Smooth muscle cell (in vitro differentiated cells): ENCODE results near the gene TAF9. TPM values are rescaled to one million over a fixed set of nuclear protein-coding genes. Genes with fewer than 3 reads are reported as not detected.
"Not testable (repeated sequence)": the region's sequence is repeated elsewhere in the genome, so short reads cannot be mapped to it uniquely, and the experiment has no call there.

Experiments
- DNase-seq: peaks from one replicate; lab custom pipeline; 2025; ENCODE audit not compliant: unreplicated experiment; lab: John Stamatoyannopoulos, UW
- H2AFZ ChIP-seq: fragments of 200-600 bp; sonication (generic); 2 replicates; pipeline ENCODE4 v1.6.0; 2016; ENCODE audit warnings: antibody characterized with exemption, low read depth, mild to moderate bottlenecking
- H3F3A ChIP-seq: fragments of 200-600 bp; sonication (generic); 2 replicates; pipeline ENCODE4 v1.6.0; 2017; ENCODE audit warnings: antibody characterized with exemption, low read depth
- H3K27ac ChIP-seq: fragments of 200-600 bp; sonication (generic); 2 replicates; pipeline ENCODE4 v1.5.1; 2016; ENCODE audit warnings: low read depth, mild to moderate bottlenecking
- H3K27me3 ChIP-seq: fragments of 200-600 bp; sonication (generic); 2 replicates; pipeline ENCODE4 v1.6.1; 2016; ENCODE audit warnings: low read depth, mild to moderate bottlenecking
- H3K36me3 ChIP-seq: fragments of 200-600 bp; sonication (generic); 2 replicates; pipeline ENCODE4 v1.5.1; 2016; ENCODE audit warnings: low read depth
- H3K4me1 ChIP-seq: fragments of 200-600 bp; sonication (generic); 2 replicates; pipeline ENCODE4 v1.5.1; 2016; ENCODE audit warnings: low read depth
- H3K4me2 ChIP-seq: fragments of 200-600 bp; sonication (generic); 2 replicates; pipeline ENCODE4 v1.6.0; 2016; ENCODE audit warnings: mild to moderate bottlenecking
- H3K4me3 ChIP-seq: fragments of 200-600 bp; sonication (generic); 2 replicates; pipeline ENCODE4 v1.5.1; 2016; ENCODE audit warnings: mild to moderate bottlenecking
- H3K79me2 ChIP-seq: fragments of 200-600 bp; sonication (generic); 2 replicates; pipeline ENCODE4 v1.6.0; 2016; ENCODE audit warnings: low read depth, mild to moderate bottlenecking
- H3K9ac ChIP-seq: fragments of 200-600 bp; sonication (generic); 2 replicates; pipeline ENCODE4 v1.6.0; 2016; ENCODE audit warnings: low read depth
- H3K9me3 ChIP-seq: fragments of 200-600 bp; sonication (generic); replicated peaks from 2 replicates; pipeline ENCODE4 v1.5.1; 2016; ENCODE audit warnings: low read depth
- H4K20me1 ChIP-seq: fragments of 200-600 bp; sonication (generic); 2 replicates; pipeline ENCODE4 v1.6.0; 2016; ENCODE audit warnings: low read depth
- CTCF ChIP-seq: fragments of 200-600 bp; sonication (generic); IDR thresholded peaks from 2 replicates; pipeline ENCODE4 v1.5.1; 2017; ENCODE audit warnings: borderline replicate concordance, mild to moderate bottlenecking, antibody characterized with exemption; ENCODE audit not compliant: insufficient read depth, poor library complexity, severe bottlenecking
- WGBS: methylation state at CpG from one replicate; pipeline ENCODE4 v1.1.7; 2016; ENCODE audit warnings: low lambda C conversion rate; 5-methylcytosine and 5-hydroxymethylcytosine counted together
- polyA plus RNA-seq: library from polyadenylated mRNA; unstranded; fragments of >200 nt; fragmentation: Nextera tagmentation; extraction: Ambion mirVana; gene quantifications from 2 replicates; pipeline ENCODE4 v1.2.1, GENCODE V29; 2016
- total RNA-seq: library from RNA; depleted of rRNA; stranded (reverse); fragments of >200 nt; gene quantifications from 2 replicates; pipeline ENCODE4 v1.2.3, GENCODE V29; 2014

Gene TAF9
- total and polyA plus RNA-seq, 2 experiments from 2014 or later, result 67.2 to 68.2 TPM

GRCh38 chr5:69404659-69405330 is 35.5 kb upstream of the TAF9 start:
- H3K36me3 ChIP-seq, result no peaks in the 10 kb centered on the region

DNA sequence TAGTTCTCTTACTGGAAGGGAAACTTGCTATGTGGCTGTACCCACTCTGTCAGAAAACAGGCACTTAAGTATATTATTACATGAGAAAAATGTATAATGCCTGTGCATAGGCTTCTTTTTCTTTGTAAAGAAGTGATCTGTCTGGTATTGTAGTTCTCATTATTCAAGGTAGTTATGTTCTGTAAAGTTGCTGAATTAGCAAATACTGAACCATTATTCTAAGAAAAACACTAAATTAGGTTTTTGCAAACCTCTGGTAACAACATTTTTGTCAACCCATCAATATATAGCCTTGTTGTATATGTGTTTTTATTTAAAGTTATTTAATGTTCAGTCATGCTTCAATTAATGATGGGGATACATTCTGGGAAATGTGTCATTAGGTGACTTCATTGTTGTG is 9.1 kb upstream of the TAF9 start:
- Histone ChIP-seq H3K4me1 (no peaks in the 10 kb centered on the region), H3K27me3 (no peaks in the 10 kb centered on the region), H3K36me3 (peaks cover 5% of the 10 kb centered on the region), H4K20me1 (no peaks in the 10 kb centered on the region), H3K79me2 (no peaks in the 10 kb centered on the region), H3K4me2 (no peak overlapping the region), H3K9me3 (no peaks in the 10 kb centered on the region), H3F3A (no peaks in the 10 kb centered on the region), H3K27ac (no peak overlapping the region), H2AFZ (no peak overlapping the region), H3K9ac (no peak overlapping the region), H3K4me3 (no peak overlapping the region)
- TF ChIP-seq CTCF, result no peak
- DNase-seq, result no peak

More at GRCh38 chr5:69404659-69405330, 35.5 kb upstream of the TAF9 start:
- no peak for TF ChIP-seq CTCF
- Histone ChIP-seq H3K4me3 (no peak overlapping the region), H3K9ac (no peak overlapping the region), H3F3A (no peaks in the 10 kb centered on the region), H3K79me2 (no peaks in the 10 kb centered on the region), H3K4me1 (no peaks in the 10 kb centered on the region), H3K27ac (no peak overlapping the region), H3K9me3 (no peaks in the 10 kb centered on the region), H4K20me1 (no peaks in the 10 kb centered on the region), H2AFZ (no peak overlapping the region), H3K27me3 (no peaks in the 10 kb centered on the region), H3K4me2 (no peak overlapping the region)
- 94% methylated on average over 15 of the region's 15 CpGs for WGBS
- DNase-seq, result no peak

GRCh38 chr5:69374911-69375446 is 5.7 kb upstream of the TAF9 start:
- Histone ChIP-seq H3K79me2 (peaks cover 27% of the 10 kb centered on the region), H3F3A (no peaks in the 10 kb centered on the region), H3K9ac (no peak overlapping the region), H3K4me2 (no peak overlapping the region), H3K27ac (no peak overlapping the region), H3K4me3 (no peak overlapping the region), H3K4me1 (peaks cover 12% of the 10 kb centered on the region), H3K36me3 (no peaks in the 10 kb centered on the region), H3K27me3 (no peaks in the 10 kb centered on the region), H2AFZ (no peak overlapping the region), H3K9me3 (no peaks in the 10 kb centered on the region), H4K20me1 (no peaks in the 10 kb centered on the region)
- 96% methylated on average over 4 of the region's 4 CpGs for WGBS
- TF ChIP-seq CTCF, result no peak
- no peak for DNase-seq

- no peak overlapping the region for H3K4me3 ChIP-seq
- H3K9me3 ChIP-seq, result no peaks in the 10 kb centered on the region
- H3K9ac ChIP-seq, result no peak overlapping the region
- peaks cover 45% of the 10 kb centered on the region for H3K79me2 ChIP-seq
- H3F3A ChIP-seq, result no peaks in the 10 kb centered on the region
- H3K36me3 ChIP-seq, result no peaks in the 10 kb centered on the region
- 97% methylated on average over 5 of the region's 5 CpGs for WGBS
- no peak for TF ChIP-seq CTCF
- peaks cover 22% of the 10 kb centered on the region for H3K4me1 ChIP-seq
- no peak overlapping the region for H2AFZ ChIP-seq
- peaks cover 9% of the 10 kb centered on the region for H4K20me1 ChIP-seq
- no peak for DNase-seq
- H3K27me3 ChIP-seq, result no peaks in the 10 kb centered on the region
- H3K4me2 ChIP-seq, result no peak overlapping the region
- no peak overlapping the region for H3K27ac ChIP-seq
Measured at GRCh38 chr5:69372394-69372793, 3.1 kb upstream of the TAF9 start.

DNA sequence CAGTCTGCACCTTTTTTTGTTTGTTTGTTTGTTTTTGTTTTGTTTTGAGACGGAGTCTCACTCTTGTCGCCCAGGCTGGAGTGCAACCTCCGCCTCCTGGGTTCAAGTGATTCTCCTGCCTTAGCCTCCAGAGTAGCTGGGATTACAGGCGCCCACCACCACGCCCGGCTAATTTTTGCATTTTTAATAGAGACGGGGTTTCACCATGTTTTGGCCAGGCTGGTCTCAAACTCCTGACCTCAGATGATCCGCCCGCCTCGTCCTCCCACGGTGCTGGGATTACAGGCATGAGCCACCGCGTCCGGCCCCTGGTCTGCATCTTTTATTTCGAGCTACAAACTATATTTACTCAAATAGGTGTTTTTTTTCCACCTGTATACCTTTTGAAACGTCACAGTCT is 1.0 kb upstream of the TAF9 start:
- peaks cover 66% of the 10 kb centered on the region for H3K79me2 ChIP-seq
- not testable (repeated sequence) for H3K9me3 ChIP-seq, H3K36me3 ChIP-seq, H3K27ac ChIP-seq, H3F3A ChIP-seq, H3K27me3 ChIP-seq, DNase-seq
- H4K20me1 ChIP-seq, result peaks cover 23% of the 10 kb centered on the region
- WGBS, result 4% methylated on average over 16 of the region's 16 CpGs
- H3K4me1 ChIP-seq, result peaks cover 22% of the 10 kb centered on the region
- peak overlapping the region; percentile 92 for H3K4me2 ChIP-seq
- H2AFZ ChIP-seq, result peak overlapping the region; percentile 96
- peak overlapping the region; percentile 70 for H3K4me3 ChIP-seq
- peak overlapping the region; percentile 99 for H3K9ac ChIP-seq
